ENCODE data around the gene FOSL2.

Gene FOSL2

GRCh38 chr2:28375742-28376631 is 16.7 kb upstream of the FOSL2 start:
- DNase-seq = no peak

GRCh38 chr2:28377195-28377816 is 15.4 kb upstream of the FOSL2 start:
- DNase-seq = peak; percentile 33

- peak; percentile 67 for DNase-seq
Observed at GRCh38 chr2:28377984-28378678, 14.5 kb upstream of the FOSL2 start.

- DNase-seq = no peak
Observed at GRCh38 chr2:28378679-28379584, 13.7 kb upstream of the FOSL2 start.

GRCh38 chr2:28380219-28380618 is 12.4 kb upstream of the FOSL2 start:
- DNase-seq = no peak

GRCh38 chr2:28381225-28382180 is 11.2 kb upstream of the FOSL2 start:
- DNase-seq = peak; percentile 26

- DNase-seq = no peak
Observed at GRCh38 chr2:28382755-28383154, 9.9 kb upstream of the FOSL2 start.

- DNase-seq = no peak
Observed at GRCh38 chr2:28387082-28387960, 5.3 kb upstream of the FOSL2 start.

GRCh38 chr2:28389399-28390240 is 3.0 kb upstream of the FOSL2 start:
- DNase-seq = no peak

- DNase-seq = peak; percentile 81
Observed at GRCh38 chr2:28390241-28390745, 2.4 kb upstream of the FOSL2 start.

- peak; percentile 71 for DNase-seq
Observed at GRCh38 chr2:28390746-28391563, 1.7 kb upstream of the FOSL2 start.

GRCh38 chr2:28391564-28392296 is 928 bp upstream of the FOSL2 start:
- DNase-seq = peak; percentile 88

- peak; percentile 66 for DNase-seq
Observed at GRCh38 chr2:28393114-28393836, 617 bp downstream of the FOSL2 start.

- DNase-seq = peak; percentile 33
Observed at GRCh38 chr2:28394331-28394877, 1.7 kb downstream of the FOSL2 start.

GRCh38 chr2:28394997-28395333 is 2.3 kb downstream of the FOSL2 start:
- DNase-seq = peak; percentile 45

- peak; percentile 54 for DNase-seq
Observed at GRCh38 chr2:28395334-28396061, 2.8 kb downstream of the FOSL2 start.
